Kidney (tissue), 14 donors: ENCODE results near the gene TNIP2. TPM values are rescaled to one million over a fixed set of nuclear protein-coding genes. Genes with fewer than 3 reads are reported as not detected.

ENCODE experiments used
- DNase-seq, 5 donors: peaks; one replicate each; pipeline ENCODE4 v3.0.0-alpha.2; 2013 to 2020
- FAIRE-seq: peaks from 2 replicates; lab custom pipeline; 2012; peaks lifted over from hg19 to GRCh38; lab: Jason Lieb, UNC
- H3K27ac ChIP-seq, 2 donors: one replicate each; pipeline ENCODE4 v1.7.0; 2013; ENCODE audit warnings: low read depth in 2 of 2, low read length in 2 of 2, inconsistent platforms in 1 of 2
- H3K27me3 ChIP-seq: one replicate; pipeline ENCODE4 v1.7.1; 2013; ENCODE audit warnings: low read length, inconsistent platforms; ENCODE audit not compliant: control insufficient read depth, insufficient read depth
- H3K36me3 ChIP-seq, 3 donors: one replicate each; pipeline versions ENCODE4 v1.7.0 to v1.7.1; 2013; ENCODE audit warnings: low read length in 3 of 3, control low read depth in 1 of 3, inconsistent platforms in 1 of 3; ENCODE audit not compliant: insufficient read depth in 3 of 3, control insufficient read depth in 2 of 3
- H3K4me1 ChIP-seq, 3 donors: one replicate each; pipeline versions ENCODE4 v1.7.0 to v1.7.1; 2013; ENCODE audit warnings: low read length in 3 of 3, inconsistent platforms in 1 of 3, low read depth in 1 of 3; ENCODE audit not compliant: control insufficient read depth in 2 of 3, insufficient read depth in 2 of 3
- H3K4me3 ChIP-seq, 3 donors: one replicate each; pipeline versions ENCODE4 v1.7.0 to v1.8.1; 2013; ENCODE audit warnings: low read length in 3 of 3, control low read depth in 1 of 3, inconsistent platforms in 1 of 3
- H3K9ac ChIP-seq, 3 donors: one replicate each; pipeline versions ENCODE4 v1.7.0 to v1.7.1; 2013; ENCODE audit warnings: low read length in 3 of 3, control low read depth in 1 of 3, inconsistent platforms in 1 of 3
- H3K9me3 ChIP-seq, 3 donors: one replicate each; pipeline versions ENCODE4 v1.7.0 to v1.7.1; 2013; ENCODE audit warnings: low read length in 3 of 3, control low read depth in 1 of 3, inconsistent platforms in 1 of 3; ENCODE audit not compliant: control insufficient read depth in 2 of 3, insufficient read depth in 1 of 3
- intact Hi-C: fragments of 100-400 bp; cut with DNase I; formaldehyde crosslinking; loops from one replicate; pipeline ENCODE4 v1.11.1; 2022
- polyA plus RNA-seq: library from polyadenylated mRNA; stranded (reverse); fragments of 350-450 nt; fragmentation: Illumina TruSeq; extraction: RNeasy Lipid Tissue Mini Kit (QIAGEN cat#74804); gene quantifications from one replicate; pipeline ENCODE4 v1.2.3, GENCODE V29; 2014; ENCODE audit warnings: low read depth, low replicate concordance; ENCODE audit not compliant: insufficient read depth
- total RNA-seq: library from RNA; stranded (reverse); fragmentation: NEBNext Ultra II Directional; extraction: Animal tissue kit (Norgen Biotek cat#: 25700); gene quantifications from one replicate; pipeline ENCODE4 v1.2.1, GENCODE V29; 2021
- TF ChIP-seq, protein P1 (sequence below): IDR thresholded peaks from 3 replicates; pipeline ENCODE4 v1.5.1; 2012; ENCODE audit warnings: mild to moderate bottlenecking, moderate library complexity, borderline replicate concordance; ENCODE audit not compliant: insufficient read depth; ENCODE audit errors: extremely low read depth
- donor health status: control.
- donor health status: control.
- donor health status: control.
- donor health status: control.
- donor health status: control.
- donor health status: DM: yes; HTN: yes; CAD: no.
- donor health status: Normal renal cell carcinoma (clear cell type).

Gene TNIP2
- total and polyA plus RNA-seq, 2 donors from 2014 or later = 43.1 to 44.4 TPM

DNA sequence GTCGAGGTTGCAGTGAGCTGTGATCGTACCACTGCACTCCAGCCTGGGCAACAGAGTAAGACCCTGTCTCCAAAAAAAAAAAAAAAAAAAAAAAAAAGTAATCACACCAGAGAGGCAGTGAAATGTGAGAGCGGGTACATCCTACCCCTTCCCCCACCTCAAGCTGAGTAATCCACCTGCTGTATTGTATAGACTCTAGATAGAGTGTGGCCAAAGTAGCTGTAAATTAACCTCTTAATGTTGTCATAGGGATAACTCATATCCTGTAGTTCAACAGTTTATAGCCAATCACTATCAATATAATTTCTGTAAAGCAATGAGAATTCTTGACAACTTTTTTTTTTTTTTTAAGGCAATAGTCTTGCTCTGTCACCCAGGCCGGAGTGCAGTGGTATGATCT lies 30.8 kb downstream of the TNIP2 start:
- Histone ChIP-seq H3K9me3 (no peaks in the 10 kb centered on the region), H3K27me3 (no peaks in the 10 kb centered on the region), H3K4me1 (peaks cover 0 to 2% (median 0%) of the 10 kb centered on the region in 3 donors), H3K9ac (no peak overlapping the region), H3K27ac (no peak overlapping the region), H3K36me3 (peaks cover 0 to 17% (median 12%) of the 10 kb centered on the region in 3 donors), H3K4me3 (no peak overlapping the region)
- TF ChIP-seq, protein P1, sequence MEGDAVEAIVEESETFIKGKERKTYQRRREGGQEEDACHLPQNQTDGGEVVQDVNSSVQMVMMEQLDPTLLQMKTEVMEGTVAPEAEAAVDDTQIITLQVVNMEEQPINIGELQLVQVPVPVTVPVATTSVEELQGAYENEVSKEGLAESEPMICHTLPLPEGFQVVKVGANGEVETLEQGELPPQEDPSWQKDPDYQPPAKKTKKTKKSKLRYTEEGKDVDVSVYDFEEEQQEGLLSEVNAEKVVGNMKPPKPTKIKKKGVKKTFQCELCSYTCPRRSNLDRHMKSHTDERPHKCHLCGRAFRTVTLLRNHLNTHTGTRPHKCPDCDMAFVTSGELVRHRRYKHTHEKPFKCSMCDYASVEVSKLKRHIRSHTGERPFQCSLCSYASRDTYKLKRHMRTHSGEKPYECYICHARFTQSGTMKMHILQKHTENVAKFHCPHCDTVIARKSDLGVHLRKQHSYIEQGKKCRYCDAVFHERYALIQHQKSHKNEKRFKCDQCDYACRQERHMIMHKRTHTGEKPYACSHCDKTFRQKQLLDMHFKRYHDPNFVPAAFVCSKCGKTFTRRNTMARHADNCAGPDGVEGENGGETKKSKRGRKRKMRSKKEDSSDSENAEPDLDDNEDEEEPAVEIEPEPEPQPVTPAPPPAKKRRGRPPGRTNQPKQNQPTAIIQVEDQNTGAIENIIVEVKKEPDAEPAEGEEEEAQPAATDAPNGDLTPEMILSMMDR = no peak
- DNase-seq (no peak), FAIRE-seq (no peak)
- intact Hi-C loops = no loop called here

DNA sequence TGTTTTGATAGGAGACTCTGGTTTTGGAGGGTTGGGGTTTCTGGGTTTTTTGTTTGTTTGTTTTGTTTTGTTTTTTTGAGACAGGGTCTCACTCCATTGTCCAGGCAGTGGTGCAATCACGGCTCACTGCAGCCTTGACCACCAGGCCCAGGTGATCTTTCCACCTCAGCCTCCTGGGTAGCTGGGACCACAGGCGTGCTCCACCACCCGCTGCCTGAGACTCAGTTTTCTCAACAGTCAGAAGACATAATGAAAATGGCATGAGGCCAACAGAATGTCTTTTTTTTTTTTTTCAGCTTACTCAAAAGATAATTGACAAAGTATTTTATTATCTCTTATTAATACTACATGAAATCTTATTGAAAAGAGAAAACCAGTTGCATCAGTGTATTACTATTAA lies 32.4 kb downstream of the TNIP2 start:
- no peak for FAIRE-seq
- peak in 1 of 5 donors; percentile 14 for DNase-seq
- no peaks in the 10 kb centered on the region for H3K9me3 ChIP-seq
- H3K27me3 ChIP-seq = no peaks in the 10 kb centered on the region
- no peaks in the 10 kb centered on the region for H3K4me1 ChIP-seq
- TF ChIP-seq, protein P1 = no peak
- H3K27ac ChIP-seq = no peak overlapping the region
- H3K36me3 ChIP-seq = peaks cover 0 to 17% (median 12%) of the 10 kb centered on the region in 3 donors
- no peak overlapping the region for H3K9ac ChIP-seq
- intact Hi-C loops = no loop called here
- no peak overlapping the region for H3K4me3 ChIP-seq

DNA sequence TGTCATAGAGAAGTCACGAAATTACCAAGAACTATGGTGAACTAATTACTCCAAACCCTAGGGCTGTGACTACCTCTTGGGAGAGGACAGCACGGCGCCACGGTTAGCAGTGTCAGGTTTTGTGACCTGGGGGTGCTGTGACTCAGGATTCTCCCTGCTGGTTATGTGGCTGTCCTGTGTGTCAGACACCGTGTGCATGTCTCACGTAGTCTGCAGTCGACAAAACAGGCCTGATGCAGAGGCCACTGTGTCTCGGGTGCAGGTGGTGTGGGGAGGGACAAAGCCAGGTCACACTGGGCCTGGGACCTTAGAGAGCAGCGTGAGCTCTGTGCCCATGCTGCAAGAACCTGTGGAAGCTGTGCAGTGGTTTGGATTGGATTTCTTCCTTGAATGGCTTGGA lies 34.1 kb downstream of the TNIP2 start:
- Histone ChIP-seq H3K4me3 (no peak overlapping the region), H3K9ac (no peak overlapping the region), H3K27ac (no peak overlapping the region), H3K9me3 (no peaks in the 10 kb centered on the region), H3K36me3 (peaks cover 0 to 20% (median 12%) of the 10 kb centered on the region in 3 donors), H3K27me3 (no peaks in the 10 kb centered on the region), H3K4me1 (no peaks in the 10 kb centered on the region)
- peak in 1 of 5 donors; percentile 15 for DNase-seq
- no peak for FAIRE-seq
- intact Hi-C loops = no loop called here
- TF ChIP-seq, protein P1 = no peak

DNA sequence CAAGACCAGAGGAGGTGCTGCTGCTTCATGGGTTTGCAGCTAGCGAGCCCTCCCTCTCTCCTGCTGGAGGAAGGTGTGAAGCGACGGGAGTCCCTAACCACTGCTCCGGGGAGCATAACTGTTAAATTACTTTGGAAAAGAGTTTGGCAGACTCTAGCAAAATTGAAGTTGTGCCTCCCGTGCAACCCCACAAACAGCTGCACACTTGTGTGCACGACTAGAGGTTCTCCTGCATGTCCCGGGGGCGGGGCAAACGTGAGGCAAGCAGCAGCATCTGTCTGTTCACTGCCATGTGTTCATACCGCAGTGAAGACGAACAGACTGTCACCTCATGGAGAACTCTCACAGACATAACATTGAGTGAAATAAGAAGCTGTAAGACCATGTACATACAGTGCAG lies 34.5 kb downstream of the TNIP2 start:
- intact Hi-C loops = no loop called here
- Histone ChIP-seq H3K36me3 (peaks cover 0 to 22% (median 12%) of the 10 kb centered on the region in 3 donors), H3K4me3 (no peak overlapping the region), H3K9me3 (no peaks in the 10 kb centered on the region), H3K9ac (no peak overlapping the region), H3K27me3 (no peaks in the 10 kb centered on the region), H3K27ac (no peak overlapping the region), H3K4me1 (no peaks in the 10 kb centered on the region)
- no peak for FAIRE-seq
- TF ChIP-seq, protein P1 = no peak
- DNase-seq = peak in 1 of 5 donors; percentile 58
